LNCAP (cell line): ENCODE results near the gene EXOC3L2.

ENCODE experiments used
- TF ChIP-seq, protein P1 (sequence below): fragments of 450-650 bp; IDR thresholded peaks from 2 replicates; pipeline ENCODE4 v1.5.1; 2017; ENCODE audit warnings: mild to moderate bottlenecking

Gene EXOC3L2

GRCh38 chr19:45168767-45169351 lies 76.3 kb downstream of the EXOC3L2 start:
- TF ChIP-seq, protein P1, sequence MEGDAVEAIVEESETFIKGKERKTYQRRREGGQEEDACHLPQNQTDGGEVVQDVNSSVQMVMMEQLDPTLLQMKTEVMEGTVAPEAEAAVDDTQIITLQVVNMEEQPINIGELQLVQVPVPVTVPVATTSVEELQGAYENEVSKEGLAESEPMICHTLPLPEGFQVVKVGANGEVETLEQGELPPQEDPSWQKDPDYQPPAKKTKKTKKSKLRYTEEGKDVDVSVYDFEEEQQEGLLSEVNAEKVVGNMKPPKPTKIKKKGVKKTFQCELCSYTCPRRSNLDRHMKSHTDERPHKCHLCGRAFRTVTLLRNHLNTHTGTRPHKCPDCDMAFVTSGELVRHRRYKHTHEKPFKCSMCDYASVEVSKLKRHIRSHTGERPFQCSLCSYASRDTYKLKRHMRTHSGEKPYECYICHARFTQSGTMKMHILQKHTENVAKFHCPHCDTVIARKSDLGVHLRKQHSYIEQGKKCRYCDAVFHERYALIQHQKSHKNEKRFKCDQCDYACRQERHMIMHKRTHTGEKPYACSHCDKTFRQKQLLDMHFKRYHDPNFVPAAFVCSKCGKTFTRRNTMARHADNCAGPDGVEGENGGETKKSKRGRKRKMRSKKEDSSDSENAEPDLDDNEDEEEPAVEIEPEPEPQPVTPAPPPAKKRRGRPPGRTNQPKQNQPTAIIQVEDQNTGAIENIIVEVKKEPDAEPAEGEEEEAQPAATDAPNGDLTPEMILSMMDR = no peak

DNA sequence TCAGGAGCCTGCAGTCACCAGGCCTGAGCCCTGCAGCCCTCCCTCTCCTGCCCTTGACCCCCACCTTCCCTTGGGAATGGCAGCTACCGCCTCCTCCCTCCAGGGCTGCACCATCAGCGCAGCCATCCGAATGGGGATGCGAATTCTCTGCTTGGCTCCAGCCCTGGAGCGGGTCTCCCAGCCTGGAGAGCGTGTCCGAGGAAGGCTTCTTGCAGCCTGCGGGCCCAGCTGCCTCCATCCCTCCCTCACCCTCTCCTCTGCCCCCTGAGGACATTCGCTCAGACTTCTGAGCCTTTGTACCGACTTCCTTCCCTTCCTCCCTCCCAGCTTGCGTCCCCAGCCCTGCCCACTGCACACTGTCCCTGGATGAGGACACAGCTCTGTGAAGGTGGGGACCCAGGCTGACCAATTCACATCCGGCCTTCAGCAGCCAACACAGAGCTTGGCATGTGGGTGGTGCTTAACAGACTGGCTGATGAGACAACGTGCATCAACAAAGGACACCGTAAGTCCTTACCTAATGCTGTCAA lies 78.4 kb downstream of the EXOC3L2 start:
- TF ChIP-seq, protein P1 = no peak

DNA sequence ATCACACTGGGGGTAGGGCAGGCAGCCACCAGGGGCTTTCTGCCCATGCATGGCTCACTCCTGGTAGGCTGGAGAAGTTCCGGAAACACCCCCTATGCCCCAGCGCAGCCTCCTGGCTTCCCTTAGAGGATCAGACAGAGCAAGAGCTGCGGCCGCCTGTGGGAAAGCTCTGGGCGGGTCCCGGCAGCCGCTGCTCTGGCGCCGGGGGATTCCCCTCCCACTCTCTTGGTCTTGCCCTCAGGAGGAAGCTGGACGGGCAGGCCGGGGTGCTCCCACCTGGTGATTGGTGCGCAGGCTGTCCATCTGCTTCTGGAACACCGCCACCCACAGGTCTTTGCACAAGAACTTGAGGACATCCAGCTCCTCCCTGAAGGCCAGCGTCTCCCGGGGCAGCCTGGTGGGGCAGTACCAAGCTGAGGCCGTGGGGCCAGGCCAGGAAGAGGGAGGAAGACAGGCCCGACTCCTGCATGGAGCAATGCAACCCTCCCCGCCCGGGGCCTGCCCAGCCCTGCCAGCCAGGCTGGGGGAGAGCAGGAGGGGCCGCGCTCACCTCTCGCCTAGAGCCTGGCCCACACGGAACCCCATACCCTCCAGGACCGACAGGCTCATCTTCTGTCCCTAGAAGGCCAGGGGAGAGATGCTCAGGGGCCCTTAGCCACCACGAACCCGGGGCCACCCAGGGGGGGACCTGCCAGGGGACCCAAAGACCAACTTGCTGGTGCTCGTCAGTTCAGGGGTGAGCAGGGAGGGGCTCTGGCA lies 80.5 kb downstream of the EXOC3L2 start:
- TF ChIP-seq, protein P1 = no peak

DNA sequence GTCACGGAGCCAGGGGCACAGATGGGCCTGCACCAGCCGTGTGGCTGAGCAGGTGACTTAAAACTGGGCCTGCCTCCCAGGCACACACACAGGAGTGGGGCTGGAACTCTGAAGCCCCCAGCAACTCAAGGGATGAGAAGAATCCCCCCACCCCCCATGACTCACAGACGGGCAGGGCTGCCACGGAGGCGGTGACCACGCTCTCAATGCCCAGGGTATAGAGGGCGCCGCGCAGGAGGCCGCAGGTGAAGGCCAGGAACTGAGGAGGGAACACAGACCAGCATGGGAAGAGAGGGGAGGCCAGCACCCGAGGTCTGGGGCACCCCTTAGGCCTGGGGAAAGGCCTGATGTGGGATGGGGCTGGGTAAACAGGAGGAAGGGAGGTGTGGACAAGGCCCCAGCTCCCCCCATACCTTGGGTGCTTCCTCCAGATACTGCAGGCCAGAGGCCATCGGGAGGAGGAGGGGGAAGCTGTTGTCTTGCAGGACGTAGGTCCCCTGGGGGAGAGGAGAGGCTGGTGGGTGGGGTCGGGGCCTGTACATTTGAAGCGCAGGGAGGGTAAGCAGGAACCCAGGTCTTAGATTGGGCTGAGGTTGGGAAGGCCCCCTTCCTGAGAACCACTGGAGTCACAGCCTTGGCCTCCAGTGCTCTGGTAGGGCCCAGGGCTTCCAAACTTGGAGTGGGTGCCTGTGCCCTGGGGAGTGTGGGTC lies 81.3 kb downstream of the EXOC3L2 start:
- TF ChIP-seq, protein P1 = no peak

- TF ChIP-seq, protein P1 = no peak
Observed at GRCh38 chr19:45163156-45163555, 82.1 kb downstream of the EXOC3L2 start.

DNA sequence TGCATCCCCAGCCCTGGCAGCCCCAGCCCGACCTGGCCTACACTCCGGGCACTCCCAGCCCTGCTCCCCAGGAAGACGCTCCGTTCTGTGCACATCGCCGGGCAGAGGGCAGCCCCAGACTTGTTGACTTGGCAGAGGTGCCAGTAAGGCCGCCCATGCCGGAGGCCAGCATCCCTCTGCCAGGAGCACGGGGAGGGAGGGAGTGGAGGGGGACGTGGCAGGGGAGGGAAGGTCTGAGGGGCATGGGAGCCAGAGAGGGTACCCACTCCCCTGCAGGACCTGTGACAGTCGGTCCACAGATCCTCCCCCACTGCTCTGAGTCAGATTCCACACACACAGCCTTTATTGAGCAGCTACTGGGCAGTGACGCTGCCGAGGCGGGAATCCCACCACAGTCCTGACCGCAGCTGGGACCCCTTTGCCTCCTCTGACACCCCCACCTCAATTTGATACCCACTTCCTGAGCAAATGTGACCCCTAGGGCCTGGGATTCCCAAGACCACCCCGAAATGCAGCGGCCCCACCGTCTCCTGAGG lies 82.5 kb downstream of the EXOC3L2 start:
- TF ChIP-seq, protein P1 = no peak
